SK-N-MC (cell line): ENCODE measurements around the gene TCIRG1.

ENCODE experiments used
- EZH2 ChIP-seq: fragments of 200-600 bp; sonication (generic); IDR thresholded peaks from one replicate; pipeline ENCODE4 v1.6.1; 2017; ENCODE audit warnings: antibody characterized with exemption
- POLR2AphosphoS5 ChIP-seq: IDR thresholded peaks from 2 replicates; pipeline ENCODE4 v1.6.1; 2012; ENCODE audit warnings: mild to moderate bottlenecking, low read depth, low read length, borderline replicate concordance

GRCh38 chr11:68033708-68034045, 5.1 kb upstream of the TCIRG1 start:
- TF ChIP-seq EZH2: no peak
- no peak for TF ChIP-seq POLR2AphosphoS5
